ENCODE data around the gene SERINC5.
"Not testable (repeated sequence)": the region's sequence is repeated elsewhere in the genome, so short reads cannot be mapped to it uniquely, and the experiment has no call there.

The SERINC5 gene

GRCh38 chr5:80189701-80190100, 66.1 kb downstream of the SERINC5 start:
- H3K4me3 ChIP-seq (ENCODE audit: low read depth, low read length), result no peak overlapping the region
- no peak for TF ChIP-seq CTCF (IDR thresholded peaks at IDR 0.05; ENCODE audit: low read depth, low read length, missing control alignments)
- in situ Hi-C loops (cut with HindIII; ENCODE audit: low sequenced_read_pairs), result no loop called here
- no peak for DNase-seq (ENCODE audit: low read depth)

DNA sequence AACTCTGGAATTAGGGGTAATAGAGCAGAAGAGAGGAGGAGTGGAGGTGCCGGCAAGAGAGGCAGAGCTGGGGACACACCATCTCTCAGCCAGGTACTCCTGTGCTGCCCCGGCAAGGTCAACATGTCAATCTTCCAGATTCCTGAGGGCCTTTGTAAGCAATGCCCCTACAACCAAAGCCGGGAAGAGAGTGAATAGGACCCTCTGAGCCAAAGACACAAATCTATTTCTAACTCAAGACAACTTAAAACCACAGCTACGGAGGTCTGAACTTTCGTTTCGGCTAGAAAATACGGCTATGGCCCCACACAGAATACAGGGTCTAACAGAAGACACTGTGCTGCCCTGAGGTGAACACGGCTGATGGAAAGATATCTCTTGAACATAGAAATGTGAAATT, 66.6 kb downstream of the SERINC5 start:
- in situ Hi-C loops (cut with HindIII; ENCODE audit: low sequenced_read_pairs), result no loop called here
- TF ChIP-seq CTCF (IDR thresholded peaks at IDR 0.05; ENCODE audit: low read depth, low read length, missing control alignments), result no peak
- DNase-seq (ENCODE audit: low read depth), result no peak
- H3K4me3 ChIP-seq (ENCODE audit: low read depth, low read length), result no peak overlapping the region

GRCh38 chr5:80187421-80188090, 68.3 kb downstream of the SERINC5 start:
- no peak overlapping the region for H3K4me3 ChIP-seq (ENCODE audit: low read depth, low read length)
- in situ Hi-C loops (cut with HindIII; ENCODE audit: low sequenced_read_pairs), result no loop called here
- no peak for TF ChIP-seq CTCF (IDR thresholded peaks at IDR 0.05; ENCODE audit: low read depth, low read length, missing control alignments)
- DNase-seq (ENCODE audit: low read depth), result no peak

- in situ Hi-C loops (cut with HindIII; ENCODE audit: low sequenced_read_pairs); DNase-seq (ENCODE audit: low read depth); H3K4me3 ChIP-seq (ENCODE audit: low read depth, low read length): not testable (repeated sequence)
These were observed 70.3 kb downstream of the SERINC5 start for GRCh38 chr5:80185535-80185934.

GRCh38 chr5:80185095-80185494, 70.8 kb downstream of the SERINC5 start:
- no peak for DNase-seq (ENCODE audit: low read depth)
- no peak for TF ChIP-seq CTCF (IDR thresholded peaks at IDR 0.05; ENCODE audit: low read depth, low read length, missing control alignments)
- in situ Hi-C loops (cut with HindIII; ENCODE audit: low sequenced_read_pairs), result no loop called here
- no peak overlapping the region for H3K4me3 ChIP-seq (ENCODE audit: low read depth, low read length)

DNA sequence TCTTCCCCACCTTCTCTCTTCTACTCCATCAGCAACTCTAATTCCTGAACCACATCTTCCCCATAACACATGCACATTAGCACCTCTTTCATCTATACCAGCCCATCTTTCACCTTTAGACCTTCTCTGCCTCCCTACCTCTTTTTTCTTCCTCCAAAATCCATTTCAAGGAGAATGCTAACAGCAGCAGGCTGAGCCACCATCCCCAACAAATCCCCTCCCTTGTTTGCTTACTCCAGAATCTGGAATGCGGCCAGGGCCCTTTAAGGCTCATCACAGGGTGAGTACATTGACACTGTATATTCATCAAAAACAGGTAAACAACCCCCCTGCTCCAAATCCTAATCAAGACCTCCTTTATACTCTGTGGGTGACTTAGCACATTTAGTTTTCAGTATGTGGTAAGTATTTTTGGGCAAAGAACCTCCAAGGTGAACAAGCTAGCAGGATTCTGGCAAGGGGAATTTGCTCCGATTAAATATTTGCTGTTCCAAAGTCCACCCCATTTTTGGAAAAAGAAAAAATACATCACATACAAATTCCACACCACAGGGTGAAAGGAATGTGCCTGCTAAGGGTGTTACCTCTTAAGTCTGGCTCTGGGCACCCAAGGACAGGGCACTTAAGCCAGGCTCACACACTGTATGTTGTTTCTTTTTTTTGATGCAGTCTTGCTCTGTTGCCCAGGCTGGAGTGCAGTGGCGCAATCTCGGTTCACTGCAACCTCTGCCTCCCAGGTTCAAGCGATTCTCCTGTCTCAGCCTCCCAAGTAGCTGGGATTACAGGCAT, 71.4 kb downstream of the SERINC5 start:
- no peak for DNase-seq (ENCODE audit: low read depth)
- no peak for TF ChIP-seq CTCF (IDR thresholded peaks at IDR 0.05; ENCODE audit: low read depth, low read length, missing control alignments)
- in situ Hi-C loops (cut with HindIII; ENCODE audit: low sequenced_read_pairs), result no loop called here
- no peak overlapping the region for H3K4me3 ChIP-seq (ENCODE audit: low read depth, low read length)

DNA sequence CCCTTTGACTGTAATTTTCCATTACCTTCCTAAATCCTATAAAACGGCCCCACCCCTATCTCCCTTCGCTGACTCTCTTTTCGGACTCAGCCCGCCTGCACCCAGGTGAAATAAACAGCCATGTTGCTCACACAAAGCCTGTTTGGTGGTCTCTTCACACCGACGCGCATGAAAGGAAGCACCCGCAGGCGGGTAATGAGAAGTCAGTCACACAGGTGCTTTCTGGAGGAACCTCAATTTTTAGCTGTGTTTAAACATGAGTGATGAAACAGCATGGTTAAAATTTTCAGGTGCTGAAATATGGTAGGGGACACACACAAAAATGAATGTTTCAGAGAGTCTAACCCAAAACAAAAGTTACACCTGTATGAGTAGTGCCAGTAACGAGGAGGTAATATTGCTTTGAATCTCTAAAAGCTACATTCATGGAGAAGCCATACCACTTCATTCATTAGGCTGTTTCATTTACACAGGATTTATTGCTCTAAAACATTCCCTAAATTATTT, 72.1 kb downstream of the SERINC5 start:
- DNase-seq (ENCODE audit: low read depth); in situ Hi-C loops (cut with HindIII; ENCODE audit: low sequenced_read_pairs); H3K4me3 ChIP-seq (ENCODE audit: low read depth, low read length): not testable (repeated sequence)

Data from astrocyte of the cerebellum (primary cell).